Measurements from ENCODE around the gene ADARB2. TPM values are rescaled to one million over a fixed set of nuclear protein-coding genes. Genes with fewer than 3 reads are reported as not detected.

Gene ADARB2
- total and polyA plus RNA-seq, 10 of the 15 experiments (the other 5 are each of a cell fraction or from before 2014, with no cell fraction given), result 0.02 to 4.1 (median 0.76) TPM

GRCh38 chr10:1214882-1215540, 522.3 kb downstream of the ADARB2 start:
- H3K4me1 ChIP-seq (ENCODE audit: control insufficient read depth, insufficient read depth, low read length), result no peaks in the 10 kb centered on the region
- ATAC-seq (no peak), DNase-seq (ENCODE audit: low read depth, low spot score) (no peak), FAIRE-seq (no peak)
- H3K27ac ChIP-seq (ENCODE audit: control insufficient read depth, insufficient read depth), result no peak overlapping the region
- H3K9ac ChIP-seq (ENCODE audit: control insufficient read depth, insufficient read depth, low read length), result no peak overlapping the region
- no peak overlapping the region for H2AFZ ChIP-seq (ENCODE audit: control insufficient read depth, low read depth, low read length)
- H3K79me2 ChIP-seq (ENCODE audit: control insufficient read depth, insufficient read depth, low read length), result no peaks in the 10 kb centered on the region
- no peaks in the 10 kb centered on the region for H3K36me3 ChIP-seq (ENCODE audit: control insufficient read depth in 2 of 2, insufficient read depth in 2 of 2, low read length in 1 of 2)
- no peaks in the 10 kb centered on the region for H4K20me1 ChIP-seq (ENCODE audit: control insufficient read depth, insufficient read depth)
- ChIA-PET CTCF (no interaction called here), SMC1A (ENCODE audit: uncharacterized antibody, unreplicated experiment) (no interaction called here), POLR2A (no interaction called here), RAD21 (ENCODE audit: unreplicated experiment) (no interaction called here)
- H3K27me3 ChIP-seq (replicated peaks in 1 of 2; ENCODE audit: control insufficient read depth in 2 of 2, insufficient read depth in 2 of 2, low read length in 1 of 2), result no peaks in the 10 kb centered on the region
- intact Hi-C loops (cut with micrococcal nuclease; ENCODE audit: unreplicated experiment) (no loop called here), in situ Hi-C loops (cut with MboI) (no loop called here)
- 46% methylated on average over 10 of the region's 16 CpGs for WGBS (ENCODE audit: insufficient coverage, insufficient replicate concordance, low lambda C conversion rate, missing lambda C conversion rate)
- no peak overlapping the region for H3K4me3 ChIP-seq
- no peak overlapping the region for H3K4me2 ChIP-seq (ENCODE audit: control insufficient read depth, insufficient read depth)
- BruUV-seq (replicated peaks), result no TSS peak
- no peaks in the 10 kb centered on the region for H3K9me3 ChIP-seq (replicated peaks; ENCODE audit: control insufficient read depth, insufficient read depth, low read length)
- TF ChIP-seq STAT1 (conservative IDR thresholded peaks at IDR 0.05), result no peak
- no peak for TF ChIP-seq TAF1 (IDR thresholded peaks at IDR 0.05; ENCODE audit: borderline replicate concordance, low read depth, low read length)
- no peak for TF ChIP-seq ZNF384 (IDR thresholded peaks at IDR 0.05; ENCODE audit: borderline replicate concordance, low read depth, low read length)
- TF ChIP-seq IKZF2 (IDR thresholded peaks at IDR 0.05), result no peak
- no peak for TF ChIP-seq EED (IDR thresholded peaks at IDR 0.05; ENCODE audit: low read depth)
- TF ChIP-seq STAT3 (IDR thresholded peaks at IDR 0.05; ENCODE audit: low read depth, low read length), result no peak
- TF ChIP-seq, protein P1, sequence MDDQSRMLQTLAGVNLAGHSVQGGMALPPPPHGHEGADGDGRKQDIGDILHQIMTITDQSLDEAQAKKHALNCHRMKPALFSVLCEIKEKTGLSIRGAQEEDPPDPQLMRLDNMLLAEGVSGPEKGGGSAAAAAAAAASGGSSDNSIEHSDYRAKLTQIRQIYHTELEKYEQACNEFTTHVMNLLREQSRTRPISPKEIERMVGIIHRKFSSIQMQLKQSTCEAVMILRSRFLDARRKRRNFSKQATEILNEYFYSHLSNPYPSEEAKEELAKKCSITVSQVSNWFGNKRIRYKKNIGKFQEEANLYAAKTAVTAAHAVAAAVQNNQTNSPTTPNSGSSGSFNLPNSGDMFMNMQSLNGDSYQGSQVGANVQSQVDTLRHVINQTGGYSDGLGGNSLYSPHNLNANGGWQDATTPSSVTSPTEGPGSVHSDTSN (IDR thresholded peaks at IDR 0.05; ENCODE audit: insufficient replicate concordance, low read depth, low read length), result no peak
- no peak for TF ChIP-seq MEF2B (IDR thresholded peaks at IDR 0.05; ENCODE audit: partially characterized antibody, poor library complexity, severe bottlenecking)
- no peak for TF ChIP-seq NR2C2 (IDR thresholded peaks at IDR 0.05; ENCODE audit: borderline replicate concordance, control insufficient read depth, insufficient read length, low read depth)
- TF ChIP-seq ATF2 (IDR thresholded peaks at IDR 0.05; ENCODE audit: low read length), result no peak
- no peak for TF ChIP-seq TCF12 (IDR thresholded peaks at IDR 0.05; ENCODE audit: low read depth, low read length)
- TF ChIP-seq BRCA1 (IDR thresholded peaks at IDR 0.05; ENCODE audit: low read depth, low read length), result no peak
- TF ChIP-seq, protein P2, sequence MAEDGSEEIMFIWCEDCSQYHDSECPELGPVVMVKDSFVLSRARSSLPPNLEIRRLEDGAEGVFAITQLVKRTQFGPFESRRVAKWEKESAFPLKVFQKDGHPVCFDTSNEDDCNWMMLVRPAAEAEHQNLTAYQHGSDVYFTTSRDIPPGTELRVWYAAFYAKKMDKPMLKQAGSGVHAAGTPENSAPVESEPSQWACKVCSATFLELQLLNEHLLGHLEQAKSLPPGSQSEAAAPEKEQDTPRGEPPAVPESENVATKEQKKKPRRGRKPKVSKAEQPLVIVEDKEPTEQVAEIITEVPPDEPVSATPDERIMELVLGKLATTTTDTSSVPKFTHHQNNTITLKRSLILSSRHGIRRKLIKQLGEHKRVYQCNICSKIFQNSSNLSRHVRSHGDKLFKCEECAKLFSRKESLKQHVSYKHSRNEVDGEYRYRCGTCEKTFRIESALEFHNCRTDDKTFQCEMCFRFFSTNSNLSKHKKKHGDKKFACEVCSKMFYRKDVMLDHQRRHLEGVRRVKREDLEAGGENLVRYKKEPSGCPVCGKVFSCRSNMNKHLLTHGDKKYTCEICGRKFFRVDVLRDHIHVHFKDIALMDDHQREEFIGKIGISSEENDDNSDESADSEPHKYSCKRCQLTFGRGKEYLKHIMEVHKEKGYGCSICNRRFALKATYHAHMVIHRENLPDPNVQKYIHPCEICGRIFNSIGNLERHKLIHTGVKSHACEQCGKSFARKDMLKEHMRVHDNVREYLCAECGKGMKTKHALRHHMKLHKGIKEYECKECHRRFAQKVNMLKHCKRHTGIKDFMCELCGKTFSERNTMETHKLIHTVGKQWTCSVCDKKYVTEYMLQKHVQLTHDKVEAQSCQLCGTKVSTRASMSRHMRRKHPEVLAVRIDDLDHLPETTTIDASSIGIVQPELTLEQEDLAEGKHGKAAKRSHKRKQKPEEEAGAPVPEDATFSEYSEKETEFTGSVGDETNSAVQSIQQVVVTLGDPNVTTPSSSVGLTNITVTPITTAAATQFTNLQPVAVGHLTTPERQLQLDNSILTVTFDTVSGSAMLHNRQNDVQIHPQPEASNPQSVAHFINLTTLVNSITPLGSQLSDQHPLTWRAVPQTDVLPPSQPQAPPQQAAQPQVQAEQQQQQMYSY (CRISPR knock-in tag; IDR thresholded peaks at IDR 0.05), result no peak
- no peak for TF ChIP-seq CREB1 (IDR thresholded peaks at IDR 0.05; ENCODE audit: low read depth)
- no peak for TF ChIP-seq BCLAF1 (IDR thresholded peaks at IDR 0.05)

All from GM12878 (cell line).